NAMALWA (cell line): ENCODE results near the gene LTBP3.
"Not testable (repeated sequence)": the region's sequence is repeated elsewhere in the genome, so short reads cannot be mapped to it uniquely, and the experiment has no call there.

ENCODE experiments used
- DNase-seq: peaks from one replicate; pipeline ENCODE4 v3.0.0-alpha.2; 2015; ENCODE audit warnings: low spot score

LTBP3 gene

DNA sequence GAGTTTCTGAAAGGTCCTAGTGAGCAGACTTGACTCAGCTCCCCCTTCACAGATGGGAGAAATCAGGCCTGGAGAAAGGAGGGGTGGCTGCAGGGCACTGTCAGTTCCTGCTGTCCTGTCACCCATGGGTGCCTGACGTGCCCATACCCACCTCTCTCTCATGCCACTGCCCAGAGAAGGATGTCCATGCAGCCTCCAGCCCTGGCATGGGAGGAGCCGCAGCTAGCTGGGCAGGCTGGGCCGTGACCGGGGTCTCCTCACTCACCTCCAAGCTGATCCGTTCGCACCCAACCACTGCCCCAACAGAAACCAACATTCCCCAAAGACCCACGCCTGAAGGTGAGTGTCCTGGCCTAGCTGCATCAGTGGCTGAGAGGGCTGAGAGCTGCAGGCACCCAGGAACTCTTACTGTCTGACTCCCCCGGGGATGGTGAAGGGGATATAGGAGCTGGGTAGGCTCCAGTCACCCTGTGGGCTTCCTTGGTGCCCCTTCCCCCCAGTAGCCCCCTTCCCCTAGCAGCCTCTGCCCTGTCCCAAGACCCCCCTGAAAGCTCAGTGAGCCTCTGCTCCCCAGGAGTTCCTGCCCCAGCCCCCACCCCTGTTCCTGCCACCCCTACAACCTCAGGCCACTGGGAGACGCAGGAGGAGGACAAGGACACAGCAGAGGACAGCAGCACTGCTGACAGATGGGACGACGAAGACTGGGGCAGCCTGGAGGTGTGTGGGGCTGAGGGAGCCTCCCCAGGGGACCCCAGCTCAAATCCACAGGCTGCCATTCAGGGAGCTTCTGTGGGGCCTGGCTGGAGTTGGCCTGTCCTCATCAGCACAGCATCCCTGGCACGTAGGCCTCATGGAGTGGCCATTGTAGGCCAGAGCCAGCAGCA, 21.5 kb downstream of the LTBP3 start:
- no peak for DNase-seq

DNA sequence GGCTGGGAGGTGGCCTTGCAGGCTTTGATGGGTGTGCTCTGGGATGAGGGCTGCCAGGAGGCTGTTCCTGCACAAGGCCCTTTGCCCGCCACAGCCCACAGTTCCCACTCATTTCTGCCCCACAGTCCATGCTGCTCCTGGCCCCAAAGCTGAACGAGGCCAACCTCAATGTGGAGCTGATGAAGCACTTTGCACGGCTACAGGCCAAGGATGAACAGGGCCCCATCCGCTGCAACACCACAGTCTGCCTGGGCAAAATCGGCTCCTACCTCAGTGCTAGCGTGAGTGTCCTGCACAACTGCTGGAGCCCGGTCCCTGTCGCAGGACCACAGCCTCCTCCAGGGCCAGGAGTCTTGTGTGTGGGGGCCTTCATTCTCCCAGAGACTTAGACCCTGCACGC, 23.1 kb downstream of the LTBP3 start:
- DNase-seq = no peak

DNA sequence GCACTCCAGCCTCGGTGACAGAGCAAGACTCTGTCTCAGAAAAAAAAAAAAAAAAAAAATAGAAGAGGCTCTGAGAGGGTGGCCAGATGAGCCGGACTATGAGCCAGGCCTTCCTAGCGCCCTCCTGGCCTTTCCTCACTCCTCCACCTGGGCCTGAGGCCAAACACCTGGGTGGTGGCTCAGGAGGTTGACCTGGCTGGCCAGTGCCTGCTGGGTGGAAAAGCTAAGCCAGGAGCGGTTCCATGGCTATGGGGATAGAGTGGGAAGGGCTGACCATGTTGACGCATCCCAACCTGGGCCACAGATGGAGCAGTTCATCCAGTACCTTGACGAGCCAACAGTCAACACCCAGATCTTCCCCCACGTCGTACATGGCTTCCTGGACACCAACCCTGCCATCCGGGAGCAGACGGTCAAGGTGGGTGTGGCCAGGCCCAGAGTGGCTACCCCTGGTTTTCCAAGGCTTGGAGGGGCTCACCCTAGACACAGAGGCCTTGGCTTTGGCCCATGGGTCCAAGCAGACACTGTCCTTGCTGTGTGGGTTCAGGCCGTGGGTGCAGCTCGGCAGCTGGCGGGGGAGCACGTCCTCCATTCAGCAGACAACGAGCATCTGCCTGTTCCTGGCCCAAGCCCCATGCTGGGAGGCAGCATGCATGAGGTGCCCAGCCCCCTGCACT, 25.6 kb downstream of the LTBP3 start:
- no peak for DNase-seq

DNA sequence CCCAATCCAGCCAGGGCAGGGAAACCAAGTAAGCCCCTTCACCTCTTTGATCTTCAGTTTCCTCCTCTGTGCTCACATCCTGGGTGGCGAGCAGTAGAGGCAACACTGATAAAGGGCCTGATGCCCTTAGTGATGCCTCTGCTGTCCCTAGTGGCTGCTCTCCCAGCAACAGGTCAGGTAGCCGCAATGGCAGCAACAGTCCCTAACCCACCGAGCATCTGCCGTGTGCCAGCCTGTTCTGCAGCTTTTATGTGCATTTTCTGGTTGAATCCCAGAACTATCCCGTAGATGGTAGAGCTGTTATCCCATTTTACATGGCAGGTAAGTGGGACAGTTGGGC, 28.0 kb downstream of the LTBP3 start:
- peak; percentile 70 for DNase-seq

DNA sequence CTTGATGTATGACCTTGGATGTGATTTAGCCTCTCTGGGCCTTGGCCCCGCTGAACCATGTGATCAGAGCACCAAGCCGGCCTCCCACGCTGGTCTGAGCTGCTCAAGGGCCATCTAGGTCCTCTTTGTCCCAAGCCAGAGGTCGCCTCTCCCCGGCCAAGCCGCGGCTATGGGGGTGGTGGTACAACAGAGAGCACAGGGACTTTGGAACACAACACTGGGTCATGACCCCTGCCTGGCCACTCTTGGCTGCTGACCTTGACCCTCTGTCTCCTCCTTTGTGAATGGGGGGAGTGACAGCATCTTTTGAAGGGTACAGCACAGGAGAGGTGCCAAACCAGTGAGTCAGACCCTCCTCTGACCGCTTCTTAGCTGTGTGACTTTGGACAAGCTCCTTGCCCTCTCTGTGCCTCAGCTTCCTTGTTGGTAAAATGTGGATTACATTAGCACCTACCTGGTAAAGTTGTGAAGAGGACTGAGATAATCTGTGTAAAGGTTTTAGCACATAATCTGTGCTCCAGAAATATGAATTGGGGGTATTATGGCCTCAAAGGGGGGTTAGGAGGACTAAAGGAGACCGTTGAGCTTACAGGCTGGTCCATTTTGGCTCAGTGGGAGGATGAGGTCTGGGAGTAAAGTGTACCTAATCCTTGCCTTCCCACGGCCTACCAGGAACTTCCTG, 28.5 kb downstream of the LTBP3 start:
- no peak for DNase-seq

DNA sequence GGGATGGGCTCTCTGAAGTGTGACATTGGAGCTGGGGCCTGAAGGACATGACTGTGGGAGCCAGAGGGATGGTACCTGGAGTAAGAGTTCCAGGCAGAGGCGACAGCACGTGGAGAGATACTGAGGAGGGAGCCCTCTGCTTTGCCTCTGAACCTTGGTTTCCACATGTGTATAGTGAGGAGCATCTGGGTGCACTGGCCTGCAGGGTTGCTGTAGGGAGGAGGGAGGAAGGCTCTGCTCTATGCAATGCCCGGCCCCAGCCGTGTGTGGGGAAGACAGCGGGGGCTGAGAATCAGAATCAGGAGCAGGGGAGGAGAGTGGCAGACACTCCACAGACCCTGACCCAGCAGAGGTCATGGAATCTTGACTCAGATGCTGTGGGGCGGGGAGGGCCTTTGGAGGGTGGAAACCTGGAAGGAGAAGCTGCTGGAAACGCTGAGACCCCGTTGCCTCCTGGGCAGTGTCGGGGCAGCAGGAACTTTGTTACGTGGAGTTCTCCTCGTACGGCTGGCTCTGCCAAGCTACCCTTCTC, 29.3 kb downstream of the LTBP3 start:
- DNase-seq = no peak

DNA sequence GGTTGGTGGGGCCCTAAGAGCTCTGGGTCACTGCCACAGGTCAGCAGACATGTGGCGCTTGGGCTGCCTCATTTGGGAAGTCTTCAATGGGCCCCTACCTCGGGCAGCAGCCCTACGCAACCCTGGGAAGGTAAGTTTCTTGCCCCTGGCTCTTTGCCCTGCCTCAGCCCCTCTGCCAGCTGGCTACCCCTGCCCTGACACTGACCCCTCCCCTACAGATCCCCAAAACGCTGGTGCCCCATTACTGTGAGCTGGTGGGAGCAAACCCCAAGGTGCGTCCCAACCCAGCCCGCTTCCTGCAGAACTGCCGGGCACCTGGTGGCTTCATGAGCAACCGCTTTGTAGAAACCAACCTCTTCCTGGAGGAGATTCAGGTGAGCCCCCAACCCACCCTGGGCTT, 31.4 kb downstream of the LTBP3 start:
- DNase-seq = no peak

DNA sequence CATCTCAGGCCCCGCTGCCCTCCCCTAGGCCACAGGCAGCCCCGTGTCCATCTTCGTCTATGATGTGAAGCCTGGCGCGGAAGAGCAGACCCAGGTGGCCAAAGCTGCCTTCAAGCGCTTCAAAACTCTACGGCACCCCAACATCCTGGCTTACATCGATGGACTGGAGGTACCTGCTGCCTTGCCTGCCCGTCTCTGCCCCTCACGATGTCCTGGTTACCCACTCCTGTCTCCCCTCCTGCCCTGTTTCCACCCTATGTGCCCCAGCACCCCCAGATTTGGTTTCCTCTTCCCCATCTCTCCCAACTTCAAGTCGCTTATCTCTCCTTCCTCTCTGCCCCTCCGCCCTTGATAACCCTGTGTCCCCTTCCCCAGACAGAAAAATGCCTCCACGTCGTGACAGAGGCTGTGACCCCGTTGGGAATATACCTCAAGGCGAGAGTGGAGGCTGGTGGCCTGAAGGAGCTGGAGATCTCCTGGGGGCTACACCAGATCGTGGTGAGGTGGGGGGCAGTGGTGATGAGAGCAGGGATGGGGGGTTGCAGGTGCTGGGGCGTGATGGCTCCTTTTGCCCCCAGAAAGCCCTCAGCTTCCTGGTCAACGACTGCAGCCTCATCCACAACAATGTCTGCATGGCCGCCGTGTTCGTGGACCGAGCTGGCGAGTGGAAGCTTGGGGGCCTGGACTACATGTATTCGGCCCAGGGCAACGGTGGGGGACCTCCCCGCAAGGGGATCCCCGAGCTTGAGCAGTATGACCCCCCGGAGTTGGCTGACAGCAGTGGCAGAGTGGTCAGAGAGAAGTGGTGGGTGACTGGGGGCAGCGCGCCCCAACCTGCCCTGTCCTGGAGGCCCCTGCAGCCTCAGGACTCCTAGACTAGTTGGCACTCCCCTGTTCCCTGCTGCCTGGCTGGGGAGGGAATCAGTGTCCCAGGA, 32.3 kb downstream of the LTBP3 start:
- no peak for DNase-seq

DNA sequence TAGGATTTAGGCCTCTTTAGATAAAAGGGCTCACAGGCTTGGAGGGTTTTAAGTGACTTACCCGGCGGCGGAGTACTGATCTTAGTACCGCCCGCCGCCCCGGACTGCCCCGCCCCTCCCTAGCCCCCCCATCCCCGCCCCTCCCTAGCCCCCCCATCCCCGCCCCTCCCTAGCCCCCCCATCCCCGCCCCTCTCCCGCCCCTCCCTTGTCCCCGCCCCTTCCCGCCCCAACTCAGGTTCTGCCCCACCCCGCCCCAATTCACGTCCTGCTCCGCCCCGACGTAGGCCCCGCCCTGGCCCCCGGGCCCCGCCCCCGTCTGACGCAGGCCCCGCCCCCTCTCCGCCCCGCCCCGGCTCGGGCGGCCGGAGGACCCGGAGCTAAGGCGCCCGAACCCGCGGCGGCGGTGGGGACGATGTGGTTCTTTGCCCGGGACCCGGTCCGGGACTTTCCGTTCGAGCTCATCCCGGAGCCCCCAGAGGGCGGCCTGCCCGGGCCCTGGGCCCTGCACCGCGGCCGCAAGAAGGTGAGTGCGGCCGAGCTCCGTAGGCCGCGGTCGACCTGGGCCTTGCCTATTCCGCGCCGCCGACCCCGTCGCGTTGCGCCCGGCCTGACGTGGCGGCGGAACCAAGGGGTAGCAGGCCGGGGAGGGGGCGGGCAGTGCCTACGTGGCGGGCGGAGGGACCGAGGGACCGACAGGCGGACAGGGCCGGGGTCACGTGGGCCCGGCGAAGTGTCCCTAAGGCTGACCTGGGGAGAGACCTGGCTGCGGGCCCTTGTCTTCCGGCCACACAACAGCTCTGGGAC, 33.2 kb downstream of the LTBP3 start, which contains the start of gene SCYL1:
Gene SCYL1 (plus strand): TSS at position 343 of the 805 bp plus-strand sequence. CDS start 71 bp downstream, at position 414.
- DNase-seq = peak; percentile 67

DNA sequence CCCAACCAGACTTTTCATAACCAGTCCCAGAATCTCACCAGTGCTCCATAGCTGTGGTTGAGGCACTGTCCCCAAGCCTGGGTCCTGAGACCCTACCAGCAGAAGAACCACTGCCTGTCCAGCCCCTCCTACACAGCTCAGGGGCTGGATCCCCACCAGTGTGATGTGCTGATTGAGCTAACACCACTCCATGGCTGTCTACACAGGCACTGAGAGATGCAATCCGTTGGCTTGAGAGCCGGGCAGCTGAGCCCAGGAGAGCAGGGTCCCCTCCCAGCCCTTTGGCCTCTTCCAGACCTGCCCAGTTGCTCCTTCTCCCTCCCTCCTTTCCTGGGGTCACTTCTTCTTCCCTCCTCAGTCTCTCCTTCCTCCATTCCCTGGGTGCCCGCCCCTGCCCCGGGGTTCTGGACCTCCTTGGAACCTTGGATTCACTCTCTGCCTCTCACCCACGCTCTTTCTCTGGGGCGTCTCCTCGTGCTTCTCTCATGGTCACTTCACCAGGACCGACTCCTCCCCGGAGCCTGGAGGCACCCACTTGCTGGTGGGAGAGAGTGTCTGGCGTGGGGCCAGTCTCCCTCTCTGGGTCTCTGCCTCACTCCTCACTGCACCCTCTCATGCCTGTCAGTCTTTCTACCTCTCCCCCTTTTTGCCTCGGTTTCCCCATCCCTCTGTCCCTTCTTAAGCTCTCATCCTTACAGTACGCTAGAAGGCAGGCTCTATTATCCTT, 34.0 kb downstream of the LTBP3 start:
- no peak for DNase-seq

DNA sequence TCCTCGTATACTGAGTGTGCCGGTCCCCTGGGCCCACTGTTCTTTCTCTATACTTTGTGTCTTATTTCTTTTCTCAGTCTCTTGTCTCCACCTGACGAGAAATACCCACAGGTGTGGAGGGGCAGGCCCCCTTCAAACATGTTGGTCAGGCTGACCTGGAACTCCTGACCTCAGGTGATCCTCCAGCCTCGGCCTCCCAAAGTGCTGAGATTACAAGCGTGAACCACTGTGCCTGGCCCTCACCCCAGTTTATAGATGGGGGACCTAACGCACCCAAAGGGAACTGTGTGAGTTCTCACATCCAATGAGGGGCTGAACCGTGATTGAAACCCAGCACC, 34.6 kb downstream of the LTBP3 start:
- DNase-seq = not testable (repeated sequence)

DNA sequence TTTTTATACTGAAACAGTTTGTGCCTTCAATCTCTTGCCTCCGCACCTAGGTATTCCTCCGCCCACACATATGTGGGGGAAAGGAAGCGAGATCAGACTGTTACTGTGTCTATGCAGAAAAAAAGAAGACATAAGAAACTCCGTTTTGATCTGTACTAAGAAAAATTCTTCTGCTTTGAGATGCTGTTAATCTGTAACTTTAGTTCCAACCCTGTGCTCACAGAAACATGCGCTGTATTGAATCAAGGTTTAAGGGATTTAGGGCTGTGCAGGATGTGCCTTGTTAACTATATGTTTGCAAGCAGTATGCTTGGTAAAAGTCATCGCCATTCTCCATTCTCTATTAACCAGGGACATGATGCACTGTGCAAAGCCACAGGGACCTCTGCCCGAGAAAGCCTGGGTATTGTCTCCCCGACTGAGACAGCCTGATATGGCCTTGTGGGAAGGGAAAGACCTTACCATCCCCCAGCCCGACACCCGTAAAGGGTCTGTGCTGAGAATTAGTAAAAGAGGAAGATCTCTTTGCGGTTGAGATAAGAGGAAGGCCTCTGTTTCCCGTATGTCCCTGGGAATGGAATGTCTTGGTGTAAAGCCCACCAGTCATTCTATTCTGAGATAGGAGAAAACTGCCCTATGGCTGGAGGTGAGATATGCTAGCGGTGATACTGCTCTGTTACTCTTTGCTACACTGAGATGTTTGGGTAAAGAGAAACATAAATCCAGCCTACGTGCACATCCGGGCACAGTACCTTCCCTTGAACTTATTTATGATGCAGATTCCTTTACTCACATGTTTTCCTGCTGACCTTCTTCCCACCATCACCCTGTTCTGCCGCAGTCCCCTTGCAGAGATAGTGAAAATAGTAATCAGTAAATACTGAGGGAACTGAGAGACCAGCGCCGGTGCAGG, 35.2 kb downstream of the LTBP3 start:
- not testable (repeated sequence) for DNase-seq

DNA sequence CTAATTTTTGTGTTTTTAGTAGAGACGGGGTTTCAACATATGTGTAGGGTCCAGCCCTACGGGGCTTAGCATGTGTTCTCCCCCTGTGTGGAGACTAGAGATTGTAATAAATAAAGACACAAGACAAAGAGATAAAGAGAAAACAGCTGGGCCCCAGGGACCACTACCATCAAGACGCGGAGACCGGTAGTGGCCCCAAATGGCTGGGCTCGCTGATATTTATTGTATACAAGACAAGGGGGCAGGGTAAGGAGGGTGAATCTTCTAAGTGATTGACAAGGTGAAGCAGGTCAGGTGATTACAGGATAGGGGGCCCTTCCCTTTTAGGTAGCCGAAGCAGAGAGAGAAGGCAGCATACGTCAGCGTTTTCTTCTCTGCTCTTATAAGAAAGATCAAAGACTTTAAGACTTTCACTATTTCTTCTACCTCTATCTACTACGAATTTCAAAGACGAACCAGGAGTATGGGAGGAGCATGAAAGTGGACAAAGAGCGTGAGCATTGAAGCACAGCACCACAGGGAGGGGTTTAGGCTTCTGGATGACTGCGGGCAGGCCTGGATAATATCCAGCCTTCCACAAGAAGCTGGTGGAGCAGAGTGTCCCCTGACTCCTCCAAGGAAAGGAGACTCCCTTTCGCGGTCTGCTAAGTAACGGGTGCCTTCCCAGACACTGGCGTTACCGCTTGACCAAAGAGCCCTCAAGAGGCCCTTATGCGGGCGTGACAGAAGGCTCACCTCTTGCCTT, 36.2 kb downstream of the LTBP3 start:
- not testable (repeated sequence) for DNase-seq

DNA sequence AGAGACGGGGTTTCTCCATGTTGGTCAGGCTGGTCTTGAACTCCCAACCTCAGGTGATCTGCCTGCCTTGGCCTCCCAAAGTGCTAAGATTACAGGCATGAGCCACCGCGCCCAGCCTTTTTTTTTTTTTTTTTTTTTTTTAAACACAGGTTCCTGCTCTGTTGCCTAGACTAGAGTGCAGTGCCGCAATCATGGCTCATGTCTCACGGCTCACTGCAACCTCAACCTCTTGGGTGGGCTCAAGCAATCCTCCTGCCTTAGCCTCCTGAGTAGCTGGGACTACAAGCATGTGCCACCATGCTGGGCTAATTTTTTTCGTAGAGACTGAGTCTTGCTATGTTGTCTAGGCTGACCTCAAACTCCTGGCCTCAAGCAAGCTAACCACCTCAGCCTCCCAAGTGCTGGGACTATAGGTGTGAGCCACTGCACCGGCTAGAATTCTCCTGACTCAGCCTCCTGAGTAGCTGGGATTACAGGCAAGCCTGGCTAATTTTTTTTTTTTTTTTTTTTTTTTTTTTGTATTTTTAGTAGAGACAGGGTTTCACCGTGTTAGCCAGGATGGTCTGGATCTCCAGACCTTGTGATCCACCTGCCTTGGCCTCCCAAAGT, 39.1 kb downstream of the LTBP3 start:
- DNase-seq = not testable (repeated sequence)

DNA sequence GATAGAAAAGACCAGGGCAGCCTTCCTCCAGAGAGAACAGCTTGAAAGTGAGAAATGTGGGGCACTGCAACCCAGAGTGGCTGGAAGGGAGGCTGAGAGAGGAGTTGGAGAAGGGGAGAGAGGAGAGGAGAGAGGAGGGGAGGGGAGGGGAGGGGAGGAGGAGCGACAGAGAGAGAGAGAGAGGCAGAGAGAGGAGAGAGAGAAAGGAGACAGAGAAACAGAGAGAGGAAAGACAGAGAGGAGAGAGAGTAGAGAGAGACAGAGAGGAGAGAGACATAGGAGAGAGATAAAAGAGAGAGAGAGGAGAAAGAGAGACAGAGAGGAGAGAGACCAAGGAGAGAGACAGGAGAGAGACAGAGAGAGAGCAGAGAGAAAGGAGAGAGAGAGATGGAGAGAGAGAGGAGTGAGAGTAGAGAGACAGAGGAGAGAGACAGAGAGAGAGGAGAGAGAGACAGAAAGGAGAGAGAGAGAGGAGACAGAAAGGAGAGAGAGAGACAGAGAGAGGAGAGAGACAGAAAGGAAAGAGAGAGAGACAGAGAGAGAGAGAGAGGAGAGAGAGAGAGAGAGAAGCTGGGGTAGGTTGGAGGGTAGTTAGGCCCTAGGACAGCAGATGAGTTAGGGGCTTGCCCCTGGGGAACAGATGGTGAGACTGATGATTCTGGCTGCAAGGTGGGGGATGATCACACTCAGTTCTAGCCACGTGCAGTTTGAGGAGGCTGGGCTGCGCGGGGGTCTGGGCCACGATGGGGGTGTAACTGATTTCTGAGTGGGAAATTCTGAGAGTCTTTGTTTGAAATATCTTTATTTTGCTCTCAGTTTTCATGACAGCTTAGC, 41.8 kb downstream of the LTBP3 start:
- DNase-seq = no peak

DNA sequence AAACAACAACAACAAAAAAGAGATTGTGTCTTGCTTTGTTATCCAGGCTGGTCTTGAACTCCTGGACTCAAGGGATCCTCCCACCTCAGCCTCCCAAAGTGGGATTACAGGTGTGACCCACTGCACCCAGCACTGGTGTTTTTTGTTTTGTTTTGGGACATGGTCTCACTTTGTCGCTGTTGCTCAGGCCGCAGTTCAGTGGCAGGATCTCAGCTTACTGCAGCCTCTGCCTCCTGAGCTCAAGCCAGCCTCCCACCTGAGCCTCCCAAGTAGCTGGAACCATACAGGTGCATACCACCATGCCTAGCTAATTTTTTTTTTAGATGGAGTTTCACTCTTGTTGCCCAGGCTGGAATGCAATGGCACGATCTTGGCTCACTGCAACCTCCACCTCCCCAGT, 45.8 kb downstream of the LTBP3 start:
- DNase-seq = not testable (repeated sequence)
